ENCODE data around the gene ESRRB. TPM values are rescaled to one million over a fixed set of nuclear protein-coding genes. Genes with fewer than 3 reads are reported as not detected.

Gene ESRRB
- total RNA-seq, 4 donors from 2014 or later = 0.27 TPM; not detected in 3

DNA sequence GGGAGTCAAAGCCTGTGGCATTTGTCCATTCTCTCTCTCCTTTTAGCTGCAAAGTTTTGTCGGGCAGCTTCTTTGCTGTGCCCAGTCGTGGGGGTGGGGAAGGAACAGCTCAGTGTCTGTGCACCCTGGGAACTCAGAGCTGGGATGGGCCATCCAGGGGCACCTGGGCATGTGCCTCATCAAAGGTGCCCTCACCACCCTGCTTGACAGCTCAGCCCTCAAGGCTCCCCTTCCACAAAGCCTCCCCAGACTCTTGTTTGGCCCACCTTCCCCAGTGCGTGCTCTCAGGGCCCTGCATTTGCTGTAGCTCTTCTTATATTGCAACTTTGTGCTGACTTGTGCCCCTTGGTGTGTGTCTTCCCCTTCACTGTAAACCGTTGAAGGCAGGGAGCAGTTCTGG lies 112.6 kb downstream of the ESRRB start:
- in situ Hi-C loops (cut with MboI; ENCODE audit: low pct_ligation_motif_present in 1 of 4, low pct_unique_long_range_greater_than_20kb in 1 of 4, low sequenced_read_pairs in 3 of 4) = no loop called here
- no peaks in the 10 kb centered on the region for H3K9me3 ChIP-seq
- no peak overlapping the region for H3K4me3 ChIP-seq
- no peaks in the 10 kb centered on the region for H3K27me3 ChIP-seq
- intact Hi-C loops (cut with DNase I; ENCODE audit: low total_unique reads) = no loop called here
- no peaks in the 10 kb centered on the region for H3K4me1 ChIP-seq
- no peak for TF ChIP-seq POLR2A (IDR thresholded peaks at IDR 0.05)
- TF ChIP-seq POLR2AphosphoS5 (IDR thresholded peaks at IDR 0.05) = no peak
- no peak for TF ChIP-seq EP300 (IDR thresholded peaks at IDR 0.05; ENCODE audit: low read depth)
- no peak for TF ChIP-seq CTCF (IDR thresholded peaks at IDR 0.05)
- H3K27ac ChIP-seq = no peak overlapping the region
- H3K36me3 ChIP-seq = no peaks in the 10 kb centered on the region
- DNase-seq = no peak
- 58 to 64% methylated on average over 2 to 4 of the region's 4 CpGs for WGBS, 2 donors (ENCODE audit: low coverage in 1 of 2)

DNA sequence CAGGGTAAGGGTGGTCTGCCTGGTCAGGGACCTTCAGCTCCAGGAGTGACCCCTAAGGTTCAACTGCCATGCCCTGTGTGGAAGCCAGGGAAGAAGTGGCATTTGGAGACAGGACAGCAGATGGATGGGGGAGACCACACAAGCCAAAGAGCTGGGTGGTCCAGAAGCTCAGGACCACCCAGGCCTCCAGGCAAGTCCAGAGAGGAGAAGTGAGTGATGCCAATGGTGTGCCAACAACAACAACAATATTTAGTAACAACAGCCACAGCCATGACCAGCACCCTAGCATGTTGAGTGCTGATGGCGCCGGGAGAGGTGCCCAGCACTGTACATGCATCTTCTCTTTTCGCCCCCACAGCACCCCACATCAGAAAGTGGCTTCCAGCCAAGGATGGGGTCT lies 113.7 kb downstream of the ESRRB start:
- in situ Hi-C loops (cut with MboI; ENCODE audit: low pct_ligation_motif_present in 1 of 4, low pct_unique_long_range_greater_than_20kb in 1 of 4, low sequenced_read_pairs in 3 of 4) (no loop called here), intact Hi-C loops (cut with DNase I; ENCODE audit: low total_unique reads) (no loop called here)
- H3K27me3 ChIP-seq = no peaks in the 10 kb centered on the region
- DNase-seq = no peak
- WGBS, 2 donors (ENCODE audit: low coverage in 1 of 2) = 95% methylated on average over 3 of the region's 3 CpGs; no CpG with 5 or more reads in 1 of the 2 donors
- no peaks in the 10 kb centered on the region for H3K4me1 ChIP-seq
- H3K9me3 ChIP-seq = no peaks in the 10 kb centered on the region
- TF ChIP-seq EP300 (IDR thresholded peaks at IDR 0.05; ENCODE audit: low read depth) (no peak), CTCF (IDR thresholded peaks at IDR 0.05) (no peak), POLR2AphosphoS5 (IDR thresholded peaks at IDR 0.05) (no peak), POLR2A (IDR thresholded peaks at IDR 0.05) (no peak)
- H3K27ac ChIP-seq = no peak overlapping the region
- no peak overlapping the region for H3K4me3 ChIP-seq
- no peaks in the 10 kb centered on the region for H3K36me3 ChIP-seq

GRCh38 chr14:76490111-76490510 lies 114.2 kb downstream of the ESRRB start:
- Histone ChIP-seq H3K27me3 (no peaks in the 10 kb centered on the region), H3K9me3 (no peaks in the 10 kb centered on the region), H3K36me3 (no peaks in the 10 kb centered on the region), H3K4me1 (no peaks in the 10 kb centered on the region), H3K27ac (no peak overlapping the region), H3K4me3 (no peak overlapping the region)
- DNase-seq = no peak
- TF ChIP-seq POLR2A (IDR thresholded peaks at IDR 0.05) = no peak
- no peak for TF ChIP-seq EP300 (IDR thresholded peaks at IDR 0.05; ENCODE audit: low read depth)
- TF ChIP-seq POLR2AphosphoS5 (IDR thresholded peaks at IDR 0.05) = no peak
- no peak for TF ChIP-seq CTCF (IDR thresholded peaks at IDR 0.05)
- WGBS, 2 donors (ENCODE audit: low coverage in 1 of 2) = 68 to 76% methylated on average over 2 of the region's 2 CpGs
- intact Hi-C loops (cut with DNase I; ENCODE audit: low total_unique reads) = no loop called here
- in situ Hi-C loops (cut with MboI; ENCODE audit: low pct_ligation_motif_present in 1 of 4, low pct_unique_long_range_greater_than_20kb in 1 of 4, low sequenced_read_pairs in 3 of 4) = no loop called here

DNA sequence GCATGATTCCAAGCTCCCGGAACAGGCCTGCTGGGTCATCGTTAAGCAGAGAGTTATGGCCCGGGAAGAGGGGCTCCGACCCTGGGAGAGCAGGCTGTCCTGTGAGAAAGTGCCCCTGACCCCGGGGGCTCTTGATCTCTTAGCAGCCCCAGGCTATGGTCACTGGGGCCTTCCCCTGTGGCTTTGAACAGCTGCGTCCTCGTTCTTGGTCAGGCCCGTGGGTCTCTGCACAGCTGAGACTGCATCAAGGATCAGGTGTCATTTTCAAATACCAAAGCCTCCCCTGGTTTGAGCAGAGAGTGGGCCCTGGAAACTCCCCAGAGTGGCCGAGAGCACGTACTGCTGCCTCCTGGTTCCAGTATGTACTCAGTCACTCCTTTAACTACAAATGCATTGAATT lies 114.8 kb downstream of the ESRRB start:
- in situ Hi-C loops (cut with MboI; ENCODE audit: low pct_ligation_motif_present in 1 of 4, low pct_unique_long_range_greater_than_20kb in 1 of 4, low sequenced_read_pairs in 3 of 4) = no loop called here
- Histone ChIP-seq H3K9me3 (no peaks in the 10 kb centered on the region), H3K27ac (no peak overlapping the region), H3K4me3 (no peak overlapping the region), H3K36me3 (no peaks in the 10 kb centered on the region), H3K4me1 (no peaks in the 10 kb centered on the region), H3K27me3 (no peaks in the 10 kb centered on the region)
- DNase-seq = no peak
- WGBS, 2 donors (ENCODE audit: low coverage in 1 of 2) = 56% methylated on average over 10 of the region's 10 CpGs; no CpG with 5 or more reads in 1 of the 2 donors
- intact Hi-C loops (cut with DNase I; ENCODE audit: low total_unique reads) = no loop called here
- TF ChIP-seq EP300 (IDR thresholded peaks at IDR 0.05; ENCODE audit: low read depth) (no peak), POLR2A (IDR thresholded peaks at IDR 0.05) (no peak), POLR2AphosphoS5 (IDR thresholded peaks at IDR 0.05) (no peak), CTCF (IDR thresholded peaks at IDR 0.05) (no peak)

Data from transverse colon (tissue), 4 donors.